Osteoblast (primary cell): ENCODE data around the gene FBRSL1. TPM values are rescaled to one million over a fixed set of nuclear protein-coding genes. Genes with fewer than 3 reads are reported as not detected.

Source experiments
- DNase-seq: peaks from one replicate; pipeline ENCODE4 v3.0.0; 2011; ENCODE audit warnings: low spot score, mixed read lengths; ENCODE audit not compliant: insufficient read length; ENCODE audit errors: missing footprints
- H2AFZ ChIP-seq: 2 replicates; pipeline ENCODE4 v1.6.0; 2011; ENCODE audit warnings: mild to moderate bottlenecking, low read length
- H3K27ac ChIP-seq: 2 replicates; pipeline ENCODE4 v1.5.1; 2011; ENCODE audit warnings: mild to moderate bottlenecking, low read depth, low read length, moderate library complexity
- H3K27me3 ChIP-seq: 2 replicates; pipeline ENCODE4 v1.6.0; 2012; ENCODE audit warnings: mild to moderate bottlenecking, control low read depth, inconsistent platforms, low read length, moderate library complexity; ENCODE audit not compliant: insufficient read depth
- H3K36me3 ChIP-seq: 2 replicates; pipeline ENCODE4 v1.5.1; 2011; ENCODE audit warnings: mild to moderate bottlenecking, low read length, control low read depth, moderate library complexity; ENCODE audit not compliant: insufficient read depth
- H3K4me1 ChIP-seq: 2 replicates; pipeline ENCODE4 v1.5.1; 2011; ENCODE audit warnings: mild to moderate bottlenecking, low read length, control low read depth, moderate library complexity; ENCODE audit not compliant: insufficient read depth
- H3K4me2 ChIP-seq: 2 replicates; pipeline ENCODE4 v1.6.0; 2011; ENCODE audit warnings: mild to moderate bottlenecking, low read length; ENCODE audit not compliant: insufficient read depth
- H3K4me3 ChIP-seq: fragments of 200-600 bp; sonication (generic); 3 replicates; pipeline ENCODE4 v1.5.1; 2012; ENCODE audit warnings: mild to moderate bottlenecking, low read length, inconsistent platforms; ENCODE audit not compliant: insufficient read depth
- H3K79me2 ChIP-seq: 2 replicates; pipeline ENCODE4 v1.6.0; 2012; ENCODE audit warnings: mild to moderate bottlenecking, low read length, control low read depth, inconsistent platforms; ENCODE audit not compliant: insufficient read depth
- H3K9me3 ChIP-seq: 2 replicates; pipeline ENCODE4 v1.5.1; 2011; ENCODE audit warnings: low read depth, low read length, control low read depth
- H4K20me1 ChIP-seq: 2 replicates; pipeline ENCODE4 v1.6.0; 2012; ENCODE audit warnings: mild to moderate bottlenecking, low read length, control low read depth; ENCODE audit not compliant: insufficient read depth
- total RNA-seq: library from RNA; depleted of rRNA; stranded (reverse); fragments of >200 nt; gene quantifications from 2 replicates; pipeline ENCODE4 v1.2.3, GENCODE V29; 2012
- TF ChIP-seq, protein P1 (sequence below): IDR thresholded peaks from 2 replicates; pipeline ENCODE4 v1.5.1; 2011; ENCODE audit warnings: mild to moderate bottlenecking, low read depth, low read length, moderate library complexity; ENCODE audit errors: extremely low read depth

The FBRSL1 gene
- total RNA-seq, 1 donor: 12.3 TPM

GRCh38 chr12:132492951-132493350 lies 3.0 kb downstream of the FBRSL1 start:
- no peaks in the 10 kb centered on the region for H3K27me3 ChIP-seq
- no peak overlapping the region for H3K4me3 ChIP-seq
- peaks cover 9% of the 10 kb centered on the region for H3K4me1 ChIP-seq
- H3K9me3 ChIP-seq: no peaks in the 10 kb centered on the region
- H3K4me2 ChIP-seq: no peak overlapping the region
- peaks cover 73% of the 10 kb centered on the region for H3K79me2 ChIP-seq
- no peak for DNase-seq
- TF ChIP-seq, protein P1, sequence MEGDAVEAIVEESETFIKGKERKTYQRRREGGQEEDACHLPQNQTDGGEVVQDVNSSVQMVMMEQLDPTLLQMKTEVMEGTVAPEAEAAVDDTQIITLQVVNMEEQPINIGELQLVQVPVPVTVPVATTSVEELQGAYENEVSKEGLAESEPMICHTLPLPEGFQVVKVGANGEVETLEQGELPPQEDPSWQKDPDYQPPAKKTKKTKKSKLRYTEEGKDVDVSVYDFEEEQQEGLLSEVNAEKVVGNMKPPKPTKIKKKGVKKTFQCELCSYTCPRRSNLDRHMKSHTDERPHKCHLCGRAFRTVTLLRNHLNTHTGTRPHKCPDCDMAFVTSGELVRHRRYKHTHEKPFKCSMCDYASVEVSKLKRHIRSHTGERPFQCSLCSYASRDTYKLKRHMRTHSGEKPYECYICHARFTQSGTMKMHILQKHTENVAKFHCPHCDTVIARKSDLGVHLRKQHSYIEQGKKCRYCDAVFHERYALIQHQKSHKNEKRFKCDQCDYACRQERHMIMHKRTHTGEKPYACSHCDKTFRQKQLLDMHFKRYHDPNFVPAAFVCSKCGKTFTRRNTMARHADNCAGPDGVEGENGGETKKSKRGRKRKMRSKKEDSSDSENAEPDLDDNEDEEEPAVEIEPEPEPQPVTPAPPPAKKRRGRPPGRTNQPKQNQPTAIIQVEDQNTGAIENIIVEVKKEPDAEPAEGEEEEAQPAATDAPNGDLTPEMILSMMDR: no peak
- peaks cover 70% of the 10 kb centered on the region for H4K20me1 ChIP-seq
- no peak overlapping the region for H2AFZ ChIP-seq
- no peaks in the 10 kb centered on the region for H3K36me3 ChIP-seq
- no peak overlapping the region for H3K27ac ChIP-seq

DNA sequence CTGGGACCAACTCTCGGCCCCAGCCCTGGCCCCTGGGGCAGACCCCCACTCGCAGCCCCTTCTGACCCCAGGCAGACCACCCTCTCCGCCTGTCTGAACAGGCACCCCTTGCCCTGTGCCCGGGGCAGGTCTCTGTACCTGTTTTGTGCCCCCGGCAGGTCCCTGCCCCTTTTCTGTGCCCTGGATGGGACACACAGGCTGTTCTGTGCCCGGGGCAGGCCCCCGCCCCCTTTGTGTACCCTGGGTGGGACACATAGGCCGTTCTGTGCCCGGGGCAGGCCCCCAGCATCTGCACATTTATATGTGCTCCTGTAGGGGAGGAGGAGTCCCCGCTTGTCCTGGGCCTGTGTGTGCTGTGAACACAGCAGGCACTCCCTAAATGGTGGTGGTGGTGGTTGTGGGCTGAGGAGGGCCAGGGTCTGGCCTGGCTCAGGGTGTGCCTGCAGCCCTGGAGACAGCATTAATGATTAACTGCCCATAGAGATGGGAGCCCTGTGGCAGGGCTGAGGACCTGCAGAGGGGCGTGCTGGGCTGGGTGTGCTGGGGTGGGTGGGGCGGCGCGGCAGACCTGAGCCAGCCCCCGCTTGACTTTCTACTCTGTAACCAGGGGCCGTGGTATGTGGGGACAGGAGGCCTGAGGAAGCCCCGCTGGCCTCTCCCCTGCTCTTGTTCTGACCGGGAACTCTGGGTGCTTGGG lies 3.7 kb downstream of the FBRSL1 start:
- Histone ChIP-seq H3K27ac (no peak overlapping the region), H3K4me2 (no peak overlapping the region), H4K20me1 (peaks cover 77% of the 10 kb centered on the region), H3K27me3 (no peaks in the 10 kb centered on the region), H3K9me3 (no peaks in the 10 kb centered on the region), H3K36me3 (no peaks in the 10 kb centered on the region), H3K79me2 (peaks cover 80% of the 10 kb centered on the region), H3K4me1 (peaks cover 9% of the 10 kb centered on the region), H3K4me3 (no peak overlapping the region), H2AFZ (no peak overlapping the region)
- DNase-seq: no peak
- TF ChIP-seq, protein P1: no peak

GRCh38 chr12:132494294-132495164 lies 4.6 kb downstream of the FBRSL1 start:
- Histone ChIP-seq H3K4me2 (no peak overlapping the region), H3K4me1 (peaks cover 9% of the 10 kb centered on the region)

More at GRCh38 chr12:132494294-132495164, 4.6 kb downstream of the FBRSL1 start:
- H3K79me2 ChIP-seq: peaks cover 88% of the 10 kb centered on the region
- no peaks in the 10 kb centered on the region for H3K36me3 ChIP-seq
- no peak overlapping the region for H2AFZ ChIP-seq
- DNase-seq: no peak
- H4K20me1 ChIP-seq: peaks cover 80% of the 10 kb centered on the region
- H3K9me3 ChIP-seq: no peaks in the 10 kb centered on the region
- TF ChIP-seq, protein P1: no peak
- no peak overlapping the region for H3K27ac ChIP-seq
- no peak overlapping the region for H3K4me3 ChIP-seq
- H3K27me3 ChIP-seq: no peaks in the 10 kb centered on the region
